Measurements from ENCODE around the gene FBXO28.

Gene FBXO28

GRCh38 chr1:224096773-224097172 is 17.1 kb upstream of the FBXO28 start:
- DNase-seq: no peak

- DNase-seq: no peak
Measured at GRCh38 chr1:224098007-224098406, 15.9 kb upstream of the FBXO28 start.

- DNase-seq: no peak
Measured at GRCh38 chr1:224106568-224107281, 7.2 kb upstream of the FBXO28 start.

DNA sequence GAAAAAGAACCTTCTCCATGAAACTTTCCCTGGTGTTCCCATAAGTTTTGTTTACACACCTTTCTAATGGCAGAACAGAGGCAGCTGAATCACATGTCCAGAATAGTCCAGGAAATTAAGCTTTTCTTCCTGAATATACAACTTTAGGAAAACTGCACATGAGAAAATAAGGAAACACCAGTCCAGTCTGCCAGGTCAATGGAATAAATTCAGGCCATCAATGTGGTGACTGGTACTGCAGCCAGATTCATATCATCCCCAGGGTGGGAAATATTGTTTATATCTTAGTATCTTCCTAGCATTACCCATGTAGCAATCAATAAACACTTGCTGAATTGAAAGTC is 6.7 kb upstream of the FBXO28 start:
- DNase-seq: no peak

DNA sequence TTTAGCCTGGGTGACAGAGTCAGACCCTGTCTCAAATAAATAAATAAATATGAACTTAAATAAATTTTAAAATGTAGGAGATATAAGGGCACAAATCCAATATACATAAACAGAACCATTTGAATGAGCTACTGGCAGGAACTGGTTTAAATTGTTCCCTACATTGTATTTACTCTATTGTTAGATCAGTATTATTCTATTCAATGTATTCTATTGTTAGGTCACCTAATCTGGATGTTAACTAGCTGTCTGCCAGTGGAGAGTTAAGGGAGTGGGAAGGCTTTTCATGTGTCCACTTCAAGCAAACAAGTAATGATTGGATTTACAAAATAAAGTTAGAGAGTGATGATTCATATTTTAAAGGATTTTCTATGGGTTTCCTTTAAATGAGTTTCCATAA is 4.9 kb upstream of the FBXO28 start:
- DNase-seq: no peak

- no peak for DNase-seq
Measured at GRCh38 chr1:224109981-224110380, 3.9 kb upstream of the FBXO28 start.

GRCh38 chr1:224113005-224113404 is 906 bp upstream of the FBXO28 start:
- no peak for DNase-seq

DNA sequence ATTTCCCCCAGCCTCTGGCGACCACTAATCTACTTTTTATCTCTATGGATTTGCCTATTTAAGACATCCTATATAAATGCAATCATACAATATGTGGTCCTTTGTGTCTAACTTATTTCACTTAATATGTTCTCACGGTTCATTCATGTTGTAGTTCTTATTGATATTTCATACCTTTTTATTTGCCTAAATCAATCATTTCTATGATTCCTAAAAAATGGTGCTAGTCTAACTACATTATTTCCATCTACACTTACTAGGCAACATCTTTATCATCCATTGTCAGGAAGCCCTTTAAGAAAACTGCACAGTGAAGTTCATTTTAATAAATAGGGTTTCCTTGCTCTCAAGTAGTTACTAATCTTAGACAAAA is 380 bp upstream of the FBXO28 start:
- no peak for DNase-seq

DNA sequence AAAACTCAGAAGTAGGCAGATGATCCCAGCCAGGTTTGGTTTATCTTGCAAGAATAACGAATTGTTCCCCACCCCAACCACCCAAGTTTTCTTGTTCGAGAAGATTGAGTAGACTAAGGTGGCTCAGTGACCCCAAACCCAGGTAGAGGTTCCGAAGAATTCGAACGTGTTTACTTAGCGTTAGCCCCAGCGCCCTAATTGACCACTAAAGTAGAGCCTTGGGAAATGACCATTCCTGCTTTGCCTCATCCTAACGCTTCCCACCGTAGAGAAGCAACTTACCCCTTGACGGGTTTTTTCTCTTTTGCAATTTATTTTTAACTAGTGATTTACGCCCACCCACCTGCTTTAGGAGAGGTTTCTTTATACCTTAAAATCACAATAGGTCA is 870 bp downstream of the FBXO28 start:
- no peak for DNase-seq

DNA sequence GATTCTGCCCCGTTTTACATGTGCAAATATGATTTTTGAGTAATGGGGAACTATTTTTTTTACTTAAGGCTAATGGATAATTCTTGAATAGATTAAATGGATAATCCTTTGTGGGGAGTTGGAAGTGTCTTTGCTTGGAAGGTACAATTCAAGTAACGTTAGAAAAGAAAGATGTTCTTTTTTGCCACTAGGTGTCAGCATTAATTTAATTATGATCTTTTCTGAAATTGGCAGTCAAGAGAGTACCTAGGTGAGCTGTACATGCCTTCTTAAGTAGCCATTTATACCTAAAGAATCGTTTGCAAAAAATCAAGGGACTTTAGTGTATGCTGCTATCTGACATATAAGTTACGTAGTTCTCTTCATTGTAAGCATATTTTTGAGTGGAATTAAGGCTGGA is 2.2 kb downstream of the FBXO28 start:
- DNase-seq: no peak

GRCh38 chr1:224118688-224119087 is 4.8 kb downstream of the FBXO28 start:
- DNase-seq: no peak

- no peak for DNase-seq
Measured at GRCh38 chr1:224123136-224123535, 9.2 kb downstream of the FBXO28 start.

- DNase-seq: no peak
Measured at GRCh38 chr1:224124220-224124619, 10.3 kb downstream of the FBXO28 start.

GRCh38 chr1:224127925-224128819 is 14.3 kb downstream of the FBXO28 start:
- no peak for DNase-seq

GRCh38 chr1:224131253-224131652 is 17.3 kb downstream of the FBXO28 start:
- no peak for DNase-seq

- DNase-seq: no peak
Measured at GRCh38 chr1:224132901-224133300, 19.0 kb downstream of the FBXO28 start.

- DNase-seq: no peak
Measured at GRCh38 chr1:224133741-224134299, 19.9 kb downstream of the FBXO28 start.

DNA sequence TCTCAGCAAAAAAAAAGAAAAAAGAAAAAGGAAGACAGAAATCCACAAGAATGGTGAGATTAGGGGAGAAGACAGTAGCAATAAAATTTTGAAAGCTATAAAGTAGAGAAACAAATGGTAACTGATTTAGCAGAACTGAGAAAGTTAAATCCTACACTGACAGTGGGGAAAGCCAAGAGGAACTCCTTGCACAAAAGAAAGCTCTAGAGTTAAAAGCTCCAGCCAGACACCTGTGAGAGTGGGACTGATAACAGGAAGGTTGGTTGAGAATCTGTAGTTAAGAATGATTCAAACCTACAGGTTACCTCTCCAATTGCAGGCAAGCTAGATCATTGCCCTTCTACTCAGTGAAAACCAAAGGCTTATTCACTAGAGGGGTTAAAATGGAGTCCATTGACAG is 23.6 kb downstream of the FBXO28 start:
- DNase-seq: no peak

GRCh38 chr1:224138198-224138597 is 24.3 kb downstream of the FBXO28 start:
- DNase-seq: no peak

DNA sequence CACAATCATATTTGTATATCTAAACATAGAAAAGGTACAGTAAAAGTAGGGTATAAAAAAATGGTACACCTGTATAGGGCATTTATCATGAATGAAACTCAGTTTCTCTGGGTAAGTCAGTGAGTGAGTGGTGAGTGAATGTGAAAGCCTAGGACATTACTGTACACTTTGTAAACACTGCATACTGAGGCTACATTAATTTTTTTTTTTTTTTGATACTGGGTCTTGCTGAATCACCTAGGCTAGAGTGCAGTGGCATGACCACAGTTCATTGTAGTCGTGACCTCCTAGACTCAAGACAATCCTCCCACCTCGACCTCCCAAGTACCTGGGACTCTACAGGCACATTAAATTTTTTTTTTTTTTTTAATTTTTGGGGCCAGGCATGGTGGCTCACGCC is 27.8 kb downstream of the FBXO28 start:
- no peak for DNase-seq

- DNase-seq: no peak
Measured at GRCh38 chr1:224149709-224150108, 35.8 kb downstream of the FBXO28 start.

DNA sequence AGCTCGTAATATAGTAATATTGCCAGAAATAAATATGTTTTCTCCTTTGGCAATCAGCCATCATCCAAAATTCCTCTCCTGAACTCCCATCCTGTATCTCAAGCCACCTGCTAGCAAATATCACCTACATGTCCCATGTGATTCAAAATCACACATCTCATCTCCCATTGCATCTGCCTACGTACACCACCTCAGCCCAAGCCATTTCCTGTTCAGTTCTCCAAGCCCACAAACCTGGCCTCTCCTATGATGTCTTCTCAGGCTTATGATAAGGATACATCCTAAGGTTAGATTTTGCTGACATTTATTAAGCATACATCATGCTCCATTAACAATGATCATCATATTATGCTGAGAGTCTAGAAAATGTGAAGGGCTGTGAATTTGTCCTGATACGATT is 37.2 kb downstream of the FBXO28 start:
- no peak for DNase-seq

GRCh38 chr1:224157316-224157715 is 43.4 kb downstream of the FBXO28 start:
- no peak for DNase-seq

GRCh38 chr1:224159541-224159940 is 45.6 kb downstream of the FBXO28 start:
- no peak for DNase-seq

Measured in right forelimb (tissue), 1 donor.